ENCODE data around the gene CEMIP.

DNA sequence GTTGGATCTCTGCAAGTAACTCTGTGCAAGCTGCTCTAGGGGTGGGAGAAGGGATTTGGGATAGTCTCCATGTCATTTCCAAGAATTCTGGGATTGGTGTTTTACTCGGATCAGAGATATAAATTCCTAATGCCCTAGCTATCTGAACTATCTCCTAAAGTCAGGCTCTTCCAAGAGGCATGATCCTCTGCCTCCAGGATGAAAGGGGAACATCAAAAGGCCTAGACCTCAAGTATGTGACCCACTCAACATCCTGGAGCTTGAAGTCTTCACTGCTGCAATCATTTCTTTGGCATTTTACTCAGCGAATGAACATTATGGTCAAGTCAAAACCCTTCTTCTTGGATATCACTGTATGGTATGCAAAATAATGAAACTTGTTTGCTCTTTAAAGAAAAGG, 104.5 kb downstream of the CEMIP start:
- no peak for TF ChIP-seq POLR2AphosphoS5 (IDR thresholded peaks at IDR 0.05)
- TF ChIP-seq POLR2A (IDR thresholded peaks at IDR 0.05) = no peak
- TF ChIP-seq, protein P1, sequence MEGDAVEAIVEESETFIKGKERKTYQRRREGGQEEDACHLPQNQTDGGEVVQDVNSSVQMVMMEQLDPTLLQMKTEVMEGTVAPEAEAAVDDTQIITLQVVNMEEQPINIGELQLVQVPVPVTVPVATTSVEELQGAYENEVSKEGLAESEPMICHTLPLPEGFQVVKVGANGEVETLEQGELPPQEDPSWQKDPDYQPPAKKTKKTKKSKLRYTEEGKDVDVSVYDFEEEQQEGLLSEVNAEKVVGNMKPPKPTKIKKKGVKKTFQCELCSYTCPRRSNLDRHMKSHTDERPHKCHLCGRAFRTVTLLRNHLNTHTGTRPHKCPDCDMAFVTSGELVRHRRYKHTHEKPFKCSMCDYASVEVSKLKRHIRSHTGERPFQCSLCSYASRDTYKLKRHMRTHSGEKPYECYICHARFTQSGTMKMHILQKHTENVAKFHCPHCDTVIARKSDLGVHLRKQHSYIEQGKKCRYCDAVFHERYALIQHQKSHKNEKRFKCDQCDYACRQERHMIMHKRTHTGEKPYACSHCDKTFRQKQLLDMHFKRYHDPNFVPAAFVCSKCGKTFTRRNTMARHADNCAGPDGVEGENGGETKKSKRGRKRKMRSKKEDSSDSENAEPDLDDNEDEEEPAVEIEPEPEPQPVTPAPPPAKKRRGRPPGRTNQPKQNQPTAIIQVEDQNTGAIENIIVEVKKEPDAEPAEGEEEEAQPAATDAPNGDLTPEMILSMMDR (IDR thresholded peaks at IDR 0.05) = no peak
- TF ChIP-seq EP300 (IDR thresholded peaks at IDR 0.05) = no peak
